Esophagus (tissue), 2 donors: Measurements from ENCODE around the gene ARSB. TPM values are rescaled to one million over a fixed set of nuclear protein-coding genes. Genes with fewer than 3 reads are reported as not detected.

Source experiments
- H3K27ac ChIP-seq, 2 donors: one replicate each; pipeline ENCODE4 v1.5.1; 2013; ENCODE audit warnings: low read depth in 2 of 2, mild to moderate bottlenecking in 2 of 2, inconsistent platforms in 1 of 2, low read length in 1 of 2, moderate library complexity in 1 of 2
- H3K27me3 ChIP-seq, 2 donors: one replicate each; pipeline ENCODE4 v1.6.1; 2013; ENCODE audit warnings: low read length in 2 of 2, control low read depth in 1 of 2, mild to moderate bottlenecking in 1 of 2; ENCODE audit not compliant: insufficient read depth in 2 of 2, control insufficient read depth in 1 of 2
- H3K36me3 ChIP-seq, 2 donors: one replicate each; pipeline ENCODE4 v1.6.1; 2013; ENCODE audit warnings: low read length in 1 of 2; ENCODE audit not compliant: control insufficient read depth in 2 of 2, insufficient read depth in 2 of 2
- H3K4me1 ChIP-seq, 2 donors: one replicate each; pipeline ENCODE4 v1.6.1; 2013; ENCODE audit warnings: low read length in 1 of 2; ENCODE audit not compliant: control insufficient read depth in 2 of 2, insufficient read depth in 2 of 2
- H3K4me3 ChIP-seq, 2 donors: one replicate each; pipeline ENCODE4 v1.5.1; 2013; ENCODE audit warnings: low read length in 2 of 2, mild to moderate bottlenecking in 2 of 2, low read depth in 1 of 2, moderate library complexity in 1 of 2
- H3K9me3 ChIP-seq, 2 donors: one replicate each; pipeline ENCODE4 v1.6.1; 2013; ENCODE audit warnings: mild to moderate bottlenecking in 2 of 2, low read depth in 1 of 2, low read length in 1 of 2, moderate library complexity in 1 of 2; ENCODE audit not compliant: control insufficient read depth in 2 of 2, insufficient read depth in 1 of 2
- WGBS, 2 donors: extraction: QIAGEN DNeasy Blood & Tissue Kit; methylation state at CpG; one replicate each; pipeline ENCODE4 v1.1.7; 2013; 5-methylcytosine and 5-hydroxymethylcytosine counted together
- polyA plus RNA-seq, 2 donors: library from polyadenylated mRNA; stranded (reverse); fragments of 200-250 nt; gene quantifications; one replicate each; pipeline ENCODE4 v1.2.3, GENCODE V29; 2013
- donor health status: healthy with polysubstance abuse.
- donor health status: Bipolar disorder and iron deficiency.

Gene ARSB
- polyA plus RNA-seq, 2 donors: 0.61 to 1.7 TPM

DNA sequence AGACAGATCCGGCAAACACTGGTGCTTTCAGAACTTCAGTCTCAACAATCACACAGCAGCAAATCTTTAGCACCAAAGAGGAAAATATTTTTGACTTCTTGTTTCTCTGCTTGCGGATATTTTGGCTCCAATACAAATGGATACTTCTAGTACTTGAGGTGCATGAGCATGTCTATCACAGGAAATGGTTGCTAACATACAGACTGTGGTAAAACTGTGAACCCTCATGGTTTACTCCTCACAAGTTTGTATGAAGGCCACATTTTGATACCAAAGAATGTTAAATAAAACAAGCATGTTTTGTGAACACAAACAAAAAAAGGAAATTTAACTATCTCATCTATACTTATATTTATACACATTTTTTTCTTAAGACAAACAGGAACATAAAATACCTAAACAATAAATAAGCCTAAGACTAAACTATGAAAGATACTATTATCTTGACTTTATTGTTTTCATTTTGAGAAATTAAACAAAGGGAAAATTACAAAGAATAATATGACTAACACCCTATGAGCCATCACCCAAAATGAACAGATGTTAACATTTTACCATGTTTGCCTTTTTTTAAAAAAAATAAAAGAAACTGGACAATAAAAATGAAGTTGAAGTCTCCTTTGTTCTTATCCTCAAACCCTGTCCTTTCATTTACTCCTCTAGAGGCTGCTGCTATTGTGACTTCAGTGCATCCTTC is 201.5 kb downstream of the ARSB start:
- Histone ChIP-seq H3K4me3 (no peak overlapping the region), H3K4me1 (peaks cover 0 to 2% of the 10 kb centered on the region in 2 donors), H3K27ac (no peak overlapping the region), H3K9me3 (no peaks in the 10 kb centered on the region), H3K27me3 (no peaks in the 10 kb centered on the region), H3K36me3 (no peaks in the 10 kb centered on the region)
- 77 to 79% methylated on average over 2 of the region's 2 CpGs for WGBS, 2 donors

DNA sequence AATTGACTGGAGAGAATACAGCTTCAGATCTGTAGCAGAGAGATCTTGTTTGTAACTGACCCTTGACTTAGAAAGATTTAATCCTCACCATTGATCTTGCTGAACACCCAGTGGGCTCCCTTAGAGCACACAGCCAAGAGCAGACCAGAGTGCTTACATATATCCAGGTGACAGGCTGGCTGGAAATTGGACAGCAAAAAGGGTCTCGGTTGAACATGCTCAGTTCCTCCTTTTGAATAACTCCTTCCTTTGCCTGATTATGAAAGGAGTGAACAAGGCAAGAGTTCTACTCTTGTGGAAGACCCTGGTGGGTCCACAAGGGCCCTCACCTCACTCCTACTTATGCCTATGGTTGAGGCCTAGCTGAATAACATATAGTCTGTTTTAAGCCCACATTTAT is 202.4 kb downstream of the ARSB start:
- no peak overlapping the region for H3K4me3 ChIP-seq
- no peaks in the 10 kb centered on the region for H3K36me3 ChIP-seq
- H3K27ac ChIP-seq: no peak overlapping the region
- H3K27me3 ChIP-seq: no peaks in the 10 kb centered on the region
- H3K9me3 ChIP-seq: no peaks in the 10 kb centered on the region
- 90 to 95% methylated on average over 1 of the region's 1 CpG for WGBS, 2 donors
- peaks cover 0 to 1% of the 10 kb centered on the region in 2 donors for H3K4me1 ChIP-seq

DNA sequence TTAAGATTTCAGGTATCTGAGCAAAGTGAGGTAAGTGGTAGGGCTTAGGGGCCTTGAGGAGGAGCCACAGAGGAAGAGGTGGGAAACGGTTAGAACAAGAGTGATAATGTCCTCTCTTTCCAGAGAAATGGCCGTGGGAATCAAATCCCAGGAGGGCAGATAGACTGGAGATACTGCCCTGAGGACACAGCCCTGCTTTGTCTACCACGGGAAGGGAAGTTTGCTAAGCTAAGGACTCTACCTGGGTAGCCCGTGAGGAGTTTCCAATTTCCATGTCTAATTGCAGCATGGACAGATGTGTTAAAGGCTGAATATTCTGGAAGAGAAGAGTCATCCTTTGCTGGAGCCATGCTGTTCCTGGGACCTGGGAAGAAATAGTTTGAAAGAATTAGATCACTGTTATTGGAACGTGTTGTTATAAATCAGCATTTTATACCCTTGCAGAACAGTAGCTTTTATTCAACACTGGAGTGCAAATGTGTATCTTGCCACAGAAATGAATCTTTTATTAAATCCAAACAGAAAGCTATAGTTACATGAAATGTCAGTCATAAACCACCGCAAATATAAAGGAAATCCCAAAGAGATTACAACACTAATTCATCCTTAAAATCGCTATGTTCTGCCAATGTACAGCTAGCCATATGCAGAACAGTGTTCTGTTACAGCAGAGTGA is 203.4 kb downstream of the ARSB start:
- H3K4me1 ChIP-seq: no peaks in the 10 kb centered on the region
- H3K4me3 ChIP-seq: no peak overlapping the region
- WGBS, 2 donors: 76 to 81% methylated on average over 7 of the region's 7 CpGs
- no peak overlapping the region for H3K27ac ChIP-seq
- no peaks in the 10 kb centered on the region for H3K9me3 ChIP-seq
- no peaks in the 10 kb centered on the region for H3K36me3 ChIP-seq
- no peaks in the 10 kb centered on the region for H3K27me3 ChIP-seq

DNA sequence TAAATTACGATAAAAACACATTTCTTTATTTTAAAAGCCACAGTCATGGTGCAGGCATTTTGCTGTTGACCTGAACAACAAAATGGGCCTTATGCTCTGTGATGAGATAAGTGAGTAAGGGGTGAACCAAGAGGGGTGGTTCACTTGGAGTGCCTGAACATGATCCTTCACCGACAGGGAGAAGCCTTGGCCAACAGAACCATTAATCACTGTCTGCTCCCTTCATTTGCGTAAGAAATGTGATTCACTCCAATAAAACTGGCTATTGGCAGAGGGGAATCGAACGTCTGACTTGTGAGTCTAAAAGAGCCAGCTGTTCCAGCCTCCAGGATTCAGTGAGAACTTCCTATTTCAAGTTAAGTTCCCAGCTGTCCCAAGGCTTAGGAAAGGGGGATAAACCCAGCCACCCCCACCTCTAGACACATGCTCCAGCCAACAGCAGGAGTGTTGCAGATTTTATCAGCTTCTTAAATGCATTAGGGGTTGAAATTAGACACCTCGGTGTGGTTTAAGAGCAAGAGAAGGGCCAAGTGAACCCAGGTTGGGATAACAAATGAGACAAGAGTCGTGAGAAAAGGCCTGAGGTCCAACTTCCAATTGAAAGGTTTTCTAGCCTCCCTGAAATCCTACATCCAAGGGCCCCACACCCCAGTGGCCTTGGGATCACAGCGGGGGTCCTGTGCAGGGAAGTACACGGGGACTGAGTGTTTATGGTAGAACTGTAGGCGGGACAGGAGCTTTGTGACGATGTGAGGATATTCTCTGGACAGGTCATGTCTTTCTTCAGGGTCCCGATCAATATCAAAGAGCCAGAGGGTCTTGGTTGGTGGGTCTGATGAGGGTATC is 205.1 kb downstream of the ARSB start:
- WGBS, 2 donors: 71 to 78% methylated on average over 12 of the region's 12 CpGs
- Histone ChIP-seq H3K36me3 (no peaks in the 10 kb centered on the region), H3K27me3 (no peaks in the 10 kb centered on the region), H3K27ac (no peak overlapping the region), H3K9me3 (peaks cover 0 to 1% of the 10 kb centered on the region in 2 donors), H3K4me3 (no peak overlapping the region), H3K4me1 (no peaks in the 10 kb centered on the region)

DNA sequence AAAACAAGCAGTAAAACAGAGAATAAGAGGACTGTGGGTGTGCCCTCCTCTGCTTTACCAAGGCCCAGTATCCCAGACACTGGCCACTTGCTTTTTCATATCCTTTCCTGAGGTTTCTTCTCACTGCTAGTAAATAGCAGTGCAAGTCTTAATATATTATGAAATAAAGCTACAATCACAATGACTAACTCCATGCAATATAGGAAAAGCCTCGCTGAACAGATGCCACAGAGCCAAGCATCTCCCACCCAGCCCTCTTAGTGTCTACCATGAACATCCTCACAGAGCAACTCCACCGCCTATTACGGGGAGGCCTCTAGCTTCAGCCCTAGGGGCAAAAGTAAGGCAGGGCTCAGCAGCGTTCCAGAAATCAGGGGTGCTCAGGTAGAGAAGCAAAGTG is 205.8 kb downstream of the ARSB start:
- WGBS, 2 donors: 94 to 95% methylated on average over 4 of the region's 4 CpGs
- Histone ChIP-seq H3K4me3 (no peak overlapping the region), H3K4me1 (no peaks in the 10 kb centered on the region), H3K27me3 (no peaks in the 10 kb centered on the region), H3K9me3 (peaks cover 0 to 1% of the 10 kb centered on the region in 2 donors), H3K27ac (peak overlapping the region in 1 of 2 donors; percentile 35), H3K36me3 (no peaks in the 10 kb centered on the region)

DNA sequence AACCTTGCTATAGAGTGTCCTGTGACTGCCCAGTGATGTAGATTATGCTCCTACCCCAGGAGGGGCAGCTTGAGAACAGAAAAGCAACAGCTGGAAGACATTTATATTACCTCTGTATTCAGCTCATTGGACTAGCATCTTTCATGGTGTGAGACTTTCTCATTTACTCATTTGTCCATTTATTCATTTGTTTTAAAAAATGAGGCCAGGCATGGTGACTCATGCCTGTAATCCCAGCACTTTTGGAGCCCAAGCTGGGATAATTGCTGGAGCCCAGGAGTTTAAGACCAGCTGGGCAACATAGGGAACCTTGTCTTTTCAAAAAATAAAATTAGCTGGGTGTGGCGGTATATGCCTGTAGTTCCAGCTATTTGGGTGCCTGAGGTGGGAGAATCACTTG is 206.6 kb downstream of the ARSB start:
- 76 to 82% methylated on average over 1 of the region's 1 CpG for WGBS, 2 donors
- Histone ChIP-seq H3K9me3 (peaks cover 0 to 1% of the 10 kb centered on the region in 2 donors), H3K27me3 (no peaks in the 10 kb centered on the region), H3K27ac (no peak overlapping the region), H3K36me3 (no peaks in the 10 kb centered on the region), H3K4me1 (no peaks in the 10 kb centered on the region), H3K4me3 (no peak overlapping the region)

DNA sequence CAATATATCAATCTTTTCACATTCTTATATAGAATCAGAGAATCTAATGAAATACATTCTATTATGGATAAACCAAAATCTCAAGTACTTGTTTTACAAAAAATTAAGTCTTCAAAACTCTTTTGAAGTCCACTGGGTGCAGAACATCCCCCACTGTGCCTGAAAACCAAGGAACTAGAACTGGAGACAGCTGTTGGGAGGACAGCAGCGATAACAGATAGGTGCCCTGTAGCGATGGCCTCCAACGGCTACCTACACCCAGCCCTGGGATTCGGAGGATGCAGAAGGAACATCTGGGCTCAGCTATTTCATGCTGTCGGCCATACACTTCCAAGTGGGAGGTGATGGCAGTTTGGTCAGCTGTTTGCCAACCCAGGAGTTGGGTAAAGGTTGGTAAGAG is 207.2 kb downstream of the ARSB start:
- H3K4me3 ChIP-seq: no peak overlapping the region
- H3K9me3 ChIP-seq: peaks cover 0 to 1% of the 10 kb centered on the region in 2 donors
- H3K27me3 ChIP-seq: no peaks in the 10 kb centered on the region
- WGBS, 2 donors: 96 to 98% methylated on average over 5 of the region's 5 CpGs
- H3K27ac ChIP-seq: no peak overlapping the region
- H3K36me3 ChIP-seq: no peaks in the 10 kb centered on the region
- no peaks in the 10 kb centered on the region for H3K4me1 ChIP-seq

DNA sequence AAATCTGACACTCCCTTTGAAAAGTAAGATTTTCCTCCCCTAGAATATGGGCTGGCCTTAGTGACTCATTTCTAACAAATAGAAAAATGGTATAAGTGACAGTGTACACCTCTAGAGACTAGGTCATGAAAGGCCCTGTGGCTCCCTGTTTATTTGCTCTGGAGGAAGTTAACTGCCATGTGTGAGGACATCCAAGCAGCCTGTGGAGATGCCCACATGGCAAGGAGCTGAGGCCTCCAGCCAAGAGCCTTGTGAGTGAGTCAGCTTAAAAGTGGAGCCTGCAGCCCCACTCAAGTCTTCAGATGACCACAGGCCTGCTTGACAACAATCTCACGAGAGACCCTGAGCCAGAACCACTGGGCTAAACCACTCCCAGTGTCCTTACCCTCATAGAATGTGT is 208.5 kb downstream of the ARSB start:
- H3K4me1 ChIP-seq: peaks cover 0 to 2% of the 10 kb centered on the region in 2 donors
- H3K9me3 ChIP-seq: peaks cover 0 to 1% of the 10 kb centered on the region in 2 donors
- H3K27me3 ChIP-seq: no peaks in the 10 kb centered on the region
- no peak overlapping the region for H3K4me3 ChIP-seq
- H3K27ac ChIP-seq: no peak overlapping the region
- 94 to 96% methylated on average over 1 of the region's 1 CpG for WGBS, 2 donors
- H3K36me3 ChIP-seq: no peaks in the 10 kb centered on the region

DNA sequence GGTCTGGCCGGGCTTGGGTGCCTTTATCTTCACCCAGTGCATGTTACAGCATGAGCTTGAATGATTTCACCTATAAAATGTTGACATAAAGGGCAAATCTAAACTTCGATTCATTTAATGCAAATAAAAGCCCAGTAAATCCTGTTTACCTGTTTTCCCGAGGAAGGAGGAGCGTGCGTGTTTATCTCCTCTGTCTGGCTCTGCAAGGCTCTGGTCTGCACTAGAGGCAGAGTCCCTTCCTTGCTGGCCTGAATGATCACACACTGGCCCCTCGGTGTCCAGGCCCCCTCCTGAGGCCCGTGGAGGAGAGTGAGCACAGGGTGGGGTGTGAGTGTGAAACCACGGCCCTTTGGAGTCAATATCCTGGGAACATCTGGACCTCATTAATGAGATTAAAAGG is 211.5 kb downstream of the ARSB start:
- 73 to 77% methylated on average over 8 of the region's 8 CpGs for WGBS, 2 donors
- peaks cover 0 to 2% of the 10 kb centered on the region in 2 donors for H3K4me1 ChIP-seq
- H3K27me3 ChIP-seq: no peaks in the 10 kb centered on the region
- H3K4me3 ChIP-seq: no peak overlapping the region
- peaks cover 0 to 1% of the 10 kb centered on the region in 2 donors for H3K9me3 ChIP-seq
- no peak overlapping the region for H3K27ac ChIP-seq
- H3K36me3 ChIP-seq: no peaks in the 10 kb centered on the region
